ENCODE measurements around the gene CCDC170. TPM values are rescaled to one million over a fixed set of nuclear protein-coding genes. Genes with fewer than 3 reads are reported as not detected.
A peak's percentile ranks its signal among the peaks of the same experiment; 100 is the strongest.

The CCDC170 gene
- total RNA-seq, 1 experiment from 2014 or later: 0.12 TPM

- TF ChIP-seq ZBTB33 (IDR thresholded peaks at IDR 0.05; ENCODE audit: extremely low read depth, insufficient replicate concordance, low read length) (peak; percentile 65), SIN3A (IDR thresholded peaks at IDR 0.05; ENCODE audit: low read depth) (peak; percentile 95), SP1 (IDR thresholded peaks at IDR 0.05; ENCODE audit: low read depth) (peak; percentile 96), YY1 (IDR thresholded peaks at IDR 0.05; ENCODE audit: extremely low read depth, insufficient replicate concordance, low read depth, low read length) (peak; percentile 74), ZFX (IDR thresholded peaks at IDR 0.05) (no peak), EGR1 (IDR thresholded peaks at IDR 0.05; ENCODE audit: low read depth) (peak; percentile 85), JUND (IDR thresholded peaks at IDR 0.05) (peak; percentile 70), ELF1 (IDR thresholded peaks at IDR 0.05; ENCODE audit: borderline replicate concordance, low read depth) (peak; percentile 98), CBX3 (IDR thresholded peaks at IDR 0.05; ENCODE audit: low read depth) (peak; percentile 98), TCF7L2 (IDR thresholded peaks at IDR 0.05; ENCODE audit: borderline replicate concordance, extremely low read depth, insufficient read depth, insufficient read length) (peak; percentile 74)
Measured at GRCh38 chr6:151451950-151452749, 41.7 kb upstream of the CCDC170 start, which contains the start of gene RMND1 (continued).

- TSS peak; percentile 62 for BruUV-seq (replicated peaks)
- peaks cover 0 to 10% of the 10 kb centered on the region in 2 experiments; a peak in 2 of 4 replicates for H3K4me1 ChIP-seq (ENCODE audit: control insufficient read depth in 1 of 2, insufficient read depth in 2 of 2, low read length in 2 of 2)
- H3K4me2 ChIP-seq (ENCODE audit: low read length): peak overlapping the region; percentile 87
- no peaks in the 10 kb centered on the region for H4K20me1 ChIP-seq (ENCODE audit: insufficient read depth)
- peak overlapping the region; percentile 54 to 84 for H3K4me3 ChIP-seq (replicated peaks in 1 of 2; ENCODE audit: low read depth in 1 of 2, low read length in 2 of 2)
- no peak for ATAC-seq
- H3K27me3 ChIP-seq (ENCODE audit: insufficient read depth, low read length): no peaks in the 10 kb centered on the region
- peak overlapping the region; percentile 77 for H3K27ac ChIP-seq (ENCODE audit: low read depth, low read length)
- H3K36me3 ChIP-seq (ENCODE audit: control insufficient read depth in 1 of 2, insufficient read depth in 2 of 2, low read length in 2 of 2): 0 out of 4 replicates have a peak, but pooled peaks cover 0 to 2% of the 10 kb centered on the region in 2 experiments
- RAD21 ChIA-PET (ENCODE audit: low non-redundant PET in 1 of 2, low total read pairs in 2 of 2, uncharacterized antibody in 2 of 2, unreplicated experiment in 2 of 2): no interaction called here
- TF ChIP-seq SIN3A (IDR thresholded peaks at IDR 0.05; ENCODE audit: low read depth) (no peak), SRF (IDR thresholded peaks at IDR 0.05; ENCODE audit: low read depth) (no peak), MAX (IDR thresholded peaks at IDR 0.05) (no peak), JUND (IDR thresholded peaks at IDR 0.05) (no peak), ATF3 (IDR thresholded peaks at IDR 0.05) (no peak), POLR2AphosphoS5 (IDR thresholded peaks at IDR 0.05; ENCODE audit: low read depth, low read length) (no peak), RAD21 (IDR thresholded peaks at IDR 0.05; ENCODE audit: low read depth) (no peak), CBX3 (IDR thresholded peaks at IDR 0.05; ENCODE audit: low read depth) (no peak), FOSL1 (IDR thresholded peaks at IDR 0.05; ENCODE audit: low read depth) (no peak), POLR2A (IDR thresholded peaks at IDR 0.05; ENCODE audit: borderline replicate concordance, extremely low read depth, insufficient read depth, insufficient read length) (no peak), EZH2phosphoT487 (IDR thresholded peaks at IDR 0.05; ENCODE audit: borderline replicate concordance) (no peak), CTCF (IDR thresholded peaks at IDR 0.05 in 2 of 3, conservative IDR thresholded peaks at IDR 0.05 in 1 of 3; ENCODE audit: borderline replicate concordance in 1 of 3, insufficient read depth in 1 of 3, low read depth in 2 of 3, low read length in 2 of 3) (no peak)
- CTCF ChIA-PET: no interaction called here
- no peaks in the 10 kb centered on the region for H3K9me3 ChIP-seq (ENCODE audit: control insufficient read depth in 1 of 2, insufficient read depth in 1 of 2, low read depth in 1 of 2, low read length in 2 of 2)
- POLR2A ChIA-PET: interaction anchor here (0.6 kb wide), 1 partner anchor 121 kb away, joined by 3 read pairs; no protein-coding TSS in a partner anchor
- H2AFZ ChIP-seq (ENCODE audit: low read depth, low read length, poor library complexity, severe bottlenecking): peak overlapping the region; percentile 22
- peak overlapping the region; percentile 77 for H3K9ac ChIP-seq (ENCODE audit: low read length)
- H3K9me2 ChIP-seq (ENCODE audit: insufficient read depth): no peaks in the 10 kb centered on the region
- intact Hi-C loops (cut with micrococcal nuclease): loop anchor here (2.0 kb wide), 1 partner anchor 62 kb away; the partner anchor contains the start of gene ZBTB2
- DNase-seq (ENCODE audit: low read depth, low spot score): no peak
- peaks cover 38% of the 10 kb centered on the region for H3K79me2 ChIP-seq (ENCODE audit: insufficient read depth, low read length)
Measured at GRCh38 chr6:151452750-151453427, 40.9 kb upstream of the CCDC170 start.
